ENCODE data around the gene EFCAB7.

Gene EFCAB7

GRCh38 chr1:63524201-63524600 is 876 bp downstream of the EFCAB7 start:
- no peak for TF ChIP-seq GATA3 (IDR thresholded peaks at IDR 0.05; ENCODE audit: low read depth, low read length)
- no peak for TF ChIP-seq GATA2 (IDR thresholded peaks at IDR 0.05; ENCODE audit: low read depth, low read length)

GRCh38 chr1:63532727-63533126 is 9.4 kb downstream of the EFCAB7 start:
- no peak for TF ChIP-seq GATA2 (IDR thresholded peaks at IDR 0.05; ENCODE audit: low read depth, low read length)
- no peak for TF ChIP-seq GATA3 (IDR thresholded peaks at IDR 0.05; ENCODE audit: low read depth, low read length)

- TF ChIP-seq GATA2 (IDR thresholded peaks at IDR 0.05; ENCODE audit: low read depth, low read length): no peak
Observed at GRCh38 chr1:63533931-63534330, 10.6 kb downstream of the EFCAB7 start.

GRCh38 chr1:63534406-63534805 is 11.1 kb downstream of the EFCAB7 start:
- TF ChIP-seq GATA3 (IDR thresholded peaks at IDR 0.05; ENCODE audit: low read depth, low read length): no peak

- TF ChIP-seq GATA3 (IDR thresholded peaks at IDR 0.05; ENCODE audit: low read depth, low read length) (no peak), GATA2 (IDR thresholded peaks at IDR 0.05; ENCODE audit: low read depth, low read length) (no peak)
Observed at GRCh38 chr1:63537006-63537405, 13.7 kb downstream of the EFCAB7 start.

- TF ChIP-seq GATA3 (IDR thresholded peaks at IDR 0.05; ENCODE audit: low read depth, low read length) (no peak), GATA2 (IDR thresholded peaks at IDR 0.05; ENCODE audit: low read depth, low read length) (no peak)
Observed at GRCh38 chr1:63537940-63538339, 14.6 kb downstream of the EFCAB7 start.

GRCh38 chr1:63545780-63546179 is 22.5 kb downstream of the EFCAB7 start:
- TF ChIP-seq GATA2 (IDR thresholded peaks at IDR 0.05; ENCODE audit: low read depth, low read length): no peak
- no peak for TF ChIP-seq GATA3 (IDR thresholded peaks at IDR 0.05; ENCODE audit: low read depth, low read length)

GRCh38 chr1:63547621-63548294 is 24.4 kb downstream of the EFCAB7 start:
- no peak for TF ChIP-seq GATA3 (IDR thresholded peaks at IDR 0.05; ENCODE audit: low read depth, low read length)
- no peak for TF ChIP-seq GATA2 (IDR thresholded peaks at IDR 0.05; ENCODE audit: low read depth, low read length)

- TF ChIP-seq GATA3 (IDR thresholded peaks at IDR 0.05; ENCODE audit: low read depth, low read length): no peak
- no peak for TF ChIP-seq GATA2 (IDR thresholded peaks at IDR 0.05; ENCODE audit: low read depth, low read length)
Observed at GRCh38 chr1:63548303-63548702, 25.0 kb downstream of the EFCAB7 start.

GRCh38 chr1:63548877-63549276 is 25.6 kb downstream of the EFCAB7 start:
- TF ChIP-seq GATA3 (IDR thresholded peaks at IDR 0.05; ENCODE audit: low read depth, low read length) (no peak), GATA2 (IDR thresholded peaks at IDR 0.05; ENCODE audit: low read depth, low read length) (no peak)

GRCh38 chr1:63555480-63555879 is 32.2 kb downstream of the EFCAB7 start:
- no peak for TF ChIP-seq GATA2 (IDR thresholded peaks at IDR 0.05; ENCODE audit: low read depth, low read length)
- no peak for TF ChIP-seq GATA3 (IDR thresholded peaks at IDR 0.05; ENCODE audit: low read depth, low read length)

GRCh38 chr1:63557365-63557987 is 34.2 kb downstream of the EFCAB7 start:
- TF ChIP-seq GATA2 (IDR thresholded peaks at IDR 0.05; ENCODE audit: low read depth, low read length): no peak
- TF ChIP-seq GATA3 (IDR thresholded peaks at IDR 0.05; ENCODE audit: low read depth, low read length): no peak

GRCh38 chr1:63559357-63559756 is 36.0 kb downstream of the EFCAB7 start:
- TF ChIP-seq GATA3 (IDR thresholded peaks at IDR 0.05; ENCODE audit: low read depth, low read length) (no peak), GATA2 (IDR thresholded peaks at IDR 0.05; ENCODE audit: low read depth, low read length) (no peak)

- no peak for TF ChIP-seq GATA2 (IDR thresholded peaks at IDR 0.05; ENCODE audit: low read depth, low read length)
- no peak for TF ChIP-seq GATA3 (IDR thresholded peaks at IDR 0.05; ENCODE audit: low read depth, low read length)
Observed at GRCh38 chr1:63563745-63564144, 40.4 kb downstream of the EFCAB7 start.

- TF ChIP-seq GATA3 (IDR thresholded peaks at IDR 0.05; ENCODE audit: low read depth, low read length) (no peak), GATA2 (IDR thresholded peaks at IDR 0.05; ENCODE audit: low read depth, low read length) (no peak)
Observed at GRCh38 chr1:63569068-63569467, 45.7 kb downstream of the EFCAB7 start.

Measured in SH-SY5Y (cell line).